ENCODE measurements around the gene DUS2. TPM values are rescaled to one million over a fixed set of nuclear protein-coding genes. Genes with fewer than 3 reads are reported as not detected.
A peak's percentile ranks its signal among the peaks of the same experiment; 100 is the strongest.
"Not testable (repeated sequence)": the region's sequence is repeated elsewhere in the genome, so short reads cannot be mapped to it uniquely, and the experiment has no call there.

DUS2 gene
- total RNA-seq, 2 experiments from 2014 or later = 34.2 to 35.1 TPM

GRCh38 chr16:68015681-68016080, 7.4 kb upstream of the DUS2 start, which contains the start of gene DPEP2NB:
Gene DPEP2NB, minus strand, starts transcription at chr16:68015911. Its CDS starts 141 bp downstream, at chr16:68015770.
- H3K4me3 Mint-ChIP-seq = no peak within 1 kb of the TSS
- DNase-seq = no peak
- no peaks in the 10 kb centered on the region for H3K36me3 Mint-ChIP-seq (ENCODE audit: low read depth)
- no peaks in the 10 kb centered on the region for H3K9me3 Mint-ChIP-seq
- H3K27me3 Mint-ChIP-seq = no peaks in the 10 kb centered on the region
- CTCF ChIA-PET = interaction anchor here (0.9 to 1.0 kb wide), 4 partner anchors 14 to 73 kb away, joined by 3 read pairs; no protein-coding TSS in a partner anchor
- no peak for TF ChIP-seq CTCF (IDR thresholded peaks at IDR 0.05)
- no peak for ATAC-seq
- POLR2A ChIA-PET = interaction anchor here (0.6 kb wide), 1 partner anchor 106 kb away, joined by 4 read pairs; no protein-coding TSS in a partner anchor
- H3K27ac Mint-ChIP-seq = no peak within 1 kb of the TSS
- peaks cover 16% of the 10 kb centered on the region for H3K4me1 Mint-ChIP-seq (ENCODE audit: low read depth)
- intact Hi-C loops (cut with micrococcal nuclease) = no loop called here

- Mint-ChIP-seq H3K4me1 (ENCODE audit: low read depth) (peaks cover 23% of the 10 kb centered on the region), H3K27me3 (no peaks in the 10 kb centered on the region), H3K4me3 (no peak overlapping the region), H3K27ac (no peak overlapping the region), H3K9me3 (no peaks in the 10 kb centered on the region), H3K36me3 (ENCODE audit: low read depth) (peaks cover 21% of the 10 kb centered on the region)
- ATAC-seq = no peak
- TF ChIP-seq CTCF (IDR thresholded peaks at IDR 0.05) = no peak
- intact Hi-C loops (cut with micrococcal nuclease) = no loop called here
- CTCF ChIA-PET = interaction anchor here (1.6 to 1.7 kb wide), 3 partner anchors 11 to 22 kb away, joined by 3 to 7 read pairs (median 3); no protein-coding TSS in a partner anchor
- POLR2A ChIA-PET = no interaction called here
- DNase-seq = no peak
Observed at GRCh38 chr16:68019167-68019680, 3.9 kb upstream of the DUS2 start.

- intact Hi-C loops (cut with micrococcal nuclease) = no loop called here
- Mint-ChIP-seq H3K27me3 (no peaks in the 10 kb centered on the region), H3K36me3 (ENCODE audit: low read depth) (peaks cover 27% of the 10 kb centered on the region), H3K27ac (no peak overlapping the region), H3K4me3 (peak overlapping the region; percentile 87), H3K9me3 (no peaks in the 10 kb centered on the region), H3K4me1 (ENCODE audit: low read depth) (peaks cover 23% of the 10 kb centered on the region)
- ChIA-PET POLR2A (interaction anchor here (0.6 to 3.2 kb wide), 15 partner anchors 9 to 463 kb away, joined by 3 to 26 read pairs (median 5); partner anchors contain the start of genes PSMB10 and SLC12A4), CTCF (interaction anchor here (1.1 to 9.2 kb wide), 8 partner anchors 15 to 137 kb away, joined by 3 to 61 read pairs (median 6); partner anchors contain the start of genes DPEP2 and NRN1L)
- TF ChIP-seq CTCF (IDR thresholded peaks at IDR 0.05) = no peak
- DNase-seq (no peak), ATAC-seq (no peak)
Observed at GRCh38 chr16:68021490-68021889, 1.6 kb upstream of the DUS2 start.

GRCh38 chr16:68022278-68022727, 781 bp upstream of the DUS2 start:
- ATAC-seq = no peak
- intact Hi-C loops (cut with micrococcal nuclease) = no loop called here
- Mint-ChIP-seq H3K9me3 (no peaks in the 10 kb centered on the region), H3K36me3 (ENCODE audit: low read depth) (peaks cover 34% of the 10 kb centered on the region), H3K4me3 (peak overlapping the region; percentile 87), H3K27me3 (no peaks in the 10 kb centered on the region), H3K27ac (peak overlapping the region; percentile 96), H3K4me1 (ENCODE audit: low read depth) (peaks cover 23% of the 10 kb centered on the region)
- no peak for DNase-seq
- ChIA-PET CTCF (interaction anchor here (0.8 to 9.2 kb wide), 12 partner anchors 9 to 138 kb away, joined by 3 to 61 read pairs (median 4); partner anchors contain the start of genes DPEP2 and NRN1L), POLR2A (interaction anchor here (0.7 to 3.2 kb wide), 20 partner anchors 10 to 86 kb away, joined by 3 to 26 read pairs (median 6); partner anchors contain the start of genes NFATC3, PSMB10 and SLC12A4)
- no peak for TF ChIP-seq CTCF (IDR thresholded peaks at IDR 0.05)

- CTCF ChIA-PET = interaction anchor here (1.0 to 9.2 kb wide), 4 partner anchors 12 to 212 kb away, joined by 3 to 61 read pairs (median 8); no protein-coding TSS in a partner anchor
- Mint-ChIP-seq H3K9me3 (no peaks in the 10 kb centered on the region), H3K36me3 (ENCODE audit: low read depth) (peaks cover 27% of the 10 kb centered on the region), H3K4me1 (ENCODE audit: low read depth) (peaks cover 14% of the 10 kb centered on the region), H3K27me3 (no peaks in the 10 kb centered on the region), H3K27ac (no peak overlapping the region), H3K4me3 (no peak overlapping the region)
- ATAC-seq (no peak), DNase-seq (no peak)
- TF ChIP-seq CTCF (IDR thresholded peaks at IDR 0.05) = no peak
- POLR2A ChIA-PET = interaction anchor here (1.0 to 1.3 kb wide), 3 partner anchors 85 to 167 kb away, joined by 3 to 4 read pairs (median 3); partner anchors contain the start of genes LCAT and PSMB10
- intact Hi-C loops (cut with micrococcal nuclease) = no loop called here
Observed at GRCh38 chr16:68028996-68029395, 5.9 kb downstream of the DUS2 start.

GRCh38 chr16:68030108-68030507, 7.0 kb downstream of the DUS2 start:
- ATAC-seq; H3K9me3 Mint-ChIP-seq; H3K27ac Mint-ChIP-seq; H3K4me3 Mint-ChIP-seq; DNase-seq; H3K27me3 Mint-ChIP-seq; H3K4me1 Mint-ChIP-seq (ENCODE audit: low read depth); intact Hi-C loops (cut with micrococcal nuclease): not testable (repeated sequence)
- CTCF ChIA-PET = interaction anchor here (0.7 to 1.0 kb wide), 3 partner anchors 11 to 49 kb away, joined by 3 read pairs; no protein-coding TSS in a partner anchor
- peaks cover 28% of the 10 kb centered on the region for H3K36me3 Mint-ChIP-seq (ENCODE audit: low read depth)
- POLR2A ChIA-PET = interaction anchor here (0.8 kb wide), 1 partner anchor 9 kb away, joined by 3 read pairs; no protein-coding TSS in a partner anchor

All from activated CD8-positive, alpha-beta T cell treated with anti-CD3 and anti-CD28 coated beads for 36 hours (primary cell).